Glomerular visceral epithelial cell (primary cell): Measurements from ENCODE around the gene CSRP2.

Experiments
- DNase-seq: peaks from one replicate; pipeline ENCODE4 v3.0.0-alpha.2; 2016; ENCODE audit errors: extremely low spot score

CSRP2 gene

DNA sequence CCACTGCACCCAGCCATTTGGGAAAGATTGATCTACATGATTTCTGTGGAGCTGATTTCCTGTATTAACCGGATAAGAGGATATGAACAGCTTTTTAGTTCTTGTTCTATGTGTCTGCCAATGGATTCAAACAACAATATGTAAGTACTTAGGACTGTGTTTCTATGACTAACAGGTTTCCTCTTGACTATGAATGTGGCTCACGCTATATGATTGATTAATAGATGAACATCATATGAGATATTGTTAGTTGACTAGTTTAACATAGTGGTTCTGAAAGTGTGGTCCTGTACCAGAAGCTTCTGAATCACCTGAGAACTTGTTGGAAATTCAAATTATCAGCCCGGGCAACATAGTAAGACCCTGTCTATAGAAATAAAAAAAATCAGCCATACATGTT, 12.8 kb upstream of the CSRP2 start:
- no peak for DNase-seq

DNA sequence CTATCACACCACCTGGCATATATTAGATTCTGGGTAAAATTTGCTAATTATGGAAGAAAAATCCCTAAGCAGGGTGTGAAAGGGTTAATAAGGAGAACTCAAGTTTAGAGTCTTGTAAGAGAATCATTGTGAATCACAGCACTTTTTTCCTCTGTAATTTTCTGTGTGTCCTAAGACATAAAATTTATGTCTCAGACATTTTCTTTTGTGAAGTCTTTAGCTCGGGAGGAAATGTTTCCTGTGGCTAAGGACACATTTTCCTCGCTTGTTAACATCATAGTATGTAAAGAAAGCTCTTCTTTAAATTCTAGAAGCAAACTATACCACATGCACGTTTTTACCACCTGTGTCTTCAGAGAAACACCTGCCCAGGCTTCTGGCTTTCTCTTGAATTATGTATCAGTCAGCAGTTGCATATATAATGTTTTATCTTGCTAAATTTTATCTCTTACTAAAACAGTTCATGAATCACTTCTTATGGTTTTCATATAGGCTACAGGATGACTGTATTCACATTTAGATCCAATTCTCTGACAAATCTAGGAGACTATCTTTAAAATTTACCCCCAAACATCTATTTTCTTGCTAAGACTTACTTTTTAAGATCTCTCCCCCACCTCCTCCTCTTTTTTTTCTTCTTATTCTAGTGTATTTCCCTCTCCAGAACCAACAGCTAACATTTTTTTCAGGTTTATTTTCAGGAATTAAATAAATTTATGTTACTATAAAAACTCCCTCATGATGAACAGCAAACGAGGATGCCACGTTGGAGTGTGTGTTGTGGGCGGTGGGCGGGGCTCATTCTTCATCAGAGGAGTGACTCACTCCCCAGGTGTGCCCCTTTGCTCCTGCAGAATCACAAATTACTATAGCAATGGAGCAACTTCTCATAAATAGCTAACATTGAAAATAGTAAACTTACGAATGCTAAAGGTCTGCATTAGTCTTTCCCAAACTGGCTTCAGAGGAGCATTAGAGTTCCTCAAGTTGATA, 11.6 kb upstream of the CSRP2 start:
- no peak for DNase-seq

DNA sequence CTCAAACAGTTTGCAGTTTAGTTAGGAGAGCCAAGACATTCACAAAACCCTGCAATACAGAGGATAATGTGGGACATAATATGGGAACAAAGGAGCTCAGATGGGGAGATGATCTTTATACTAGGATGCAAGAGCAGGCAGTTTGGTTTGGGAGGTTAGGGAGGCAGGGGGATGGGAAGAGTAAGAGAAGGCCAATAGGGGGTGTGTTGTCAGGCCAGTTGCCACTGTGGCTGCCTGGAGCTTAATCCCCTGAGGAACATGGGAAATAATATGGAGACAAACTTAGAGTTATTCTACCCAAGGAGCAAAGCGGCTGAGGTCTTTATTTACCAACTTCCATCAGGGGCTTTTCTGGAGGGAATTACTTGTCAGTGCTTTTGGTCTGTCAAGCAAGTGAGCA, 10.0 kb upstream of the CSRP2 start:
- no peak for DNase-seq

- no peak for DNase-seq
Observed at GRCh38 chr12:76883811-76884210, 5.0 kb upstream of the CSRP2 start.

DNA sequence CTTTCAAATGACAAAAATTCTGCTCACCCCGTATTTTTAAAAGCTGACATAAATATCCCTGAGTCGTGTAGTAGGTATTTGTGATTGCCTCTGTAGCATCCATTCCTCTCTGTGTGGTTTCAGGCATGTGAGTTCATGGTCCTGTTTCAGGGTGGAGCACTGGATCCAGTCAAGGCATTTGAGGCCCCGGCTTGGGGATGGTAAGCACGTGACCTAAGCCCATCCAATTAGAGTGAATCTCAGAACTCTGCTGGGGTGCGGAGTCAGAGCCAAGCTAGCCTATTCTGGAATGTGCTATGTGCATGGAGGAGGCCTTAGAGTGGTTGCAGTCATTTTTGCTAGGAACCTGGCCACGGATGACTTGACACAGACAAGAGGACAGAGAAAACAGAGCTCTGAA, 4.3 kb upstream of the CSRP2 start:
- DNase-seq, result peak; percentile 53

DNA sequence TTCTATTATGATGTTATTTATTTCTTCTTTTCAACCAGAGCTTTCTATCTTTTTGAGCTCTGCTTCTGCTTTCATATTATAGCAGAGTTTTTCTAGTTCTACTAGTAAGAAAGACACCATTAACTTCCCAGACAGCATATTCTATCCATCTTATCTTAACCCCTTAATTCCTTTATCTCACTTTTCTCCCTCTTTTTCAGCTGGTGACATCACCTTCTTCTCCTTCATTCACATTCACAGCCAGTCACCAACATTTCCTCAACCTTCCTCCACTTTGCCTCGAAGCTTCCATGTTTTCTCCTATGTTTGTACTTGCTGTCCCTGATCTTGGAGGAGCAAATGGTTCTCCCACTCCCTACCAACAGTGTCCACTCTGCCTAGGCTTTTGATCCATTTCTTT, 3.5 kb upstream of the CSRP2 start:
- no peak for DNase-seq

DNA sequence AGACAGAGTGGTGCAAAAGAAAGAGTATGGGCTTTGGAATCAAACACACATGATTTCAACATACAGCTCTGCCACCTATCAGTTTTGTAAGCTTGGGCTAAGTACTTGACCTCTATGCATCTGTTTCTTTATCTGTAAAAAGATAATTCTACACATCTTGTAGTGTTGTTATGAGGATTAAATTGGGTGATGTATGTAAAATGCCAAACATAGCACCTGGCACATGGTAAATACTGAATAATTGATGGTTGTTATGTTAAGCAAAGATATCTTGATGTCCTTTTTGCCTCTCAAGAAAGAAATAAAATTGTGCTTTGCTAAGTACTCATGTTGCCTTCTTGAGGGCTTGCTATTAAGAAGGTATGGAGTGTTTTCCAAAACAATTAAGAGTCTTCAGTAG, 2.3 kb upstream of the CSRP2 start:
- DNase-seq, result no peak

DNA sequence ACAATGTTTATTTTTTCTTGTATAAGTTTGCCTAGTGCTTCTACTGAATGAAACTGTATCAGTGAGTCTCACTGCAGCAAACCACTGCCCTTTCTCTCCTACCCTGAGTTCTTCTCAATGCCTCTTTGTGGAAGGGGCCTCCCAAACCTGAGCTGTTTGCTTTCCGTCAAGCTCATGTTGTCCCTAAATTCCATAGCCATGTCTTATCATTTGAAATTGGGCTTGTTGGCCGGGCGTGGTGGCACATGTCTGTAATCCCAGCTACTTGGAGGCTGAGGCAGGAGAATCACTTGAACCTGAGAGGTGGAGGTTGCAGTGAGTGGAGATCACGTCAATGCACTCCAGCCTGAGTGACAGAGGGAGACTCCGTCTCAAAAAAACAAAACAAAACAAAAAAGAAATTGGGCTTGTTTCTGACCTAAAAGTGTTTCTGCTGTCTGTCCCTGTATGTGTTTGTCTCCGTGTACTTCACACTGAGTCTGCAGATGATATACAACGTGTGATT, 1.8 kb upstream of the CSRP2 start:
- DNase-seq, result no peak

DNA sequence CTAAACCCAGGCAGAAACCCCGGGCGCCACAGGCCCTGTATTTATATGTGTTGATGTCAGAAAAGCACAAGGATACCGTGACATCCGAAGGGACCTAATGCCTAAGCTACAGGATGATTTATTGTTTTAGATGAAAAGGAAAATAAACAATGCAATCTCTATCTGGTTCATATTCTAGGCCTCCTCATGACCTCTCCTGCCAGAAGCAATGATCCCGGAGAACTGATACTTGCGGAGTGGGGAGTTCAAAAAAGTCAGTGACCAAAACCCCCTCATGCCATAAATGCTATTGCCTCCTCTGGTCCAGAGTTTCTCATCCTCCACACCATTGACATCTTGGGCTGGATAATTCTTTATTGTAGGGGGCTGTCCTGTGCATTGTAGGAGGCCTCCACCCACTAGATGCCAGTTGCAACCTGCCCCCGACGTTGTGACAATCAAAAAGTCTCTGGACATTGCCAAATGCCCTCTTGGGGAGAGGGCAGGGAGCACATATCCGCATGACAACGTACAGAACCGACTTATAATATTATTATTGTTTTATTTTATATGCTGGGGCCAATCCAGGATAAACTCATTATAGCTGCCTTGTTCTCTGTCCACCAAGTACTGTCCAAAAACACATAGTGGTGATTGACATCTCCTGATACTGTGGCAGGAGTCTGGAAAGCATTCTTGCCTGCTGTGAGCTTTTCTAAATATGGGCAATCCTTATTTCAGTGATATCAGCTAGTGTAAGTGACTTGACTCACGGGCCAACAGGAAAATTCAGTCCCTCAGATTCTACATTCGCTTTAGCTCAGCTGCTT, 1.1 kb upstream of the CSRP2 start:
- DNase-seq, result no peak

- DNase-seq, result peak; percentile 39
Observed at GRCh38 chr12:76878099-76878898, 520 bp downstream of the CSRP2 start.

DNA sequence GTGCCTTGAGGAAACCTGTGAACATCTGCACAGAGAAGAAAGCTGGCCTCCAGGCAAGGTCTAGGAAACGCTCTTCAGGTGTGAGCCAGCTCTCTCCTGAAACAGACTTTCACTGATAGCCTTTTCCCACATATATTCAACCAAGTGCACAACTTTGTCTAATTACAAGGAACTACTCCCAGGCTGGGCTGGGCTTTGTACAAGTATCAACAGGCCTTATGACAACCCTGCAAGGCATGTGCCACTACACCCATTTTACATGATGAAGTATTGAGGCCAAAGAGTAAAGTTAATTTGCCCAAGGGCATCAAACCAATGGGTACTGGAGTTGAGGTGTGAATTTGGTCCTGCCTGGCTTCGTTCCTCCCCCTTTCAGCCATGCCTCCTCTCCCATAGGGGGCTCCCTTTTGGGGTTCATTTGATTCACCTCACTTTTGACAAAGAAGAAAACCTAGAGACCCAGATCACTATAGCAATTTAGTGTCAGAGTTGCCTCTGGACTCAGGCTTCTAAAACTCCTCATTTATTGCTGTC, 2.1 kb downstream of the CSRP2 start:
- DNase-seq, result no peak

GRCh38 chr12:76874491-76875190, 4.2 kb downstream of the CSRP2 start:
- DNase-seq, result no peak

DNA sequence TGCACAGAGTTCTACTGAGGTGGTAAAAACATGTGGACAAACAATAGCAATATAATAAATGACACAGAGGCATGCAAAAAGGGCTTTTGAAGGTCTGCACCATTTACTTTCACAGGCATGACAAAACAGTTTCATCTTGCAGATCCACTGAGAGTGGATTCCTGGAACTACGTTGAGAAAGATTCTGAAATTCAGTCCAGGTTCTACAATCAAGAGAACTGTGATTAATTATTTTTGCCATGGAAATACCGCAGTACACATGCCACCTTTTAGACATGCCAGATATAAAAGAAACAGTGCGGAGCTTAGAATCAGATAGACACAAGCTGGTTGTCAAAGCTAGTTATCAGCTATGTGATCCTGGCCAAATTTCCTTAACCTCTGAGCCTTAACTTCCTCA, 4.8 kb downstream of the CSRP2 start:
- no peak for DNase-seq

- no peak for DNase-seq
Observed at GRCh38 chr12:76872415-76872814, 6.4 kb downstream of the CSRP2 start.

GRCh38 chr12:76871742-76872141, 7.1 kb downstream of the CSRP2 start:
- no peak for DNase-seq

- DNase-seq, result no peak
Observed at GRCh38 chr12:76871082-76871481, 7.7 kb downstream of the CSRP2 start.

GRCh38 chr12:76866726-76867125, 12.1 kb downstream of the CSRP2 start:
- peak; percentile 65 for DNase-seq

- no peak for DNase-seq
Observed at GRCh38 chr12:76866151-76866567, 12.7 kb downstream of the CSRP2 start.

- no peak for DNase-seq
Observed at GRCh38 chr12:76864791-76865400, 13.9 kb downstream of the CSRP2 start.

GRCh38 chr12:76863837-76864236, 15.0 kb downstream of the CSRP2 start:
- no peak for DNase-seq
